NCI-H2196 treated with DMSO at 0.1 percent for 48 hours (cell line): Measurements from ENCODE around the gene PGAP2.
A peak's percentile ranks its signal among the peaks of the same experiment; 100 is the strongest.

ENCODE experiments used
- DNase-seq: peaks from one replicate; lab custom pipeline; 2025; ENCODE audit not compliant: unreplicated experiment; lab: John Stamatoyannopoulos, UW

Gene PGAP2

DNA sequence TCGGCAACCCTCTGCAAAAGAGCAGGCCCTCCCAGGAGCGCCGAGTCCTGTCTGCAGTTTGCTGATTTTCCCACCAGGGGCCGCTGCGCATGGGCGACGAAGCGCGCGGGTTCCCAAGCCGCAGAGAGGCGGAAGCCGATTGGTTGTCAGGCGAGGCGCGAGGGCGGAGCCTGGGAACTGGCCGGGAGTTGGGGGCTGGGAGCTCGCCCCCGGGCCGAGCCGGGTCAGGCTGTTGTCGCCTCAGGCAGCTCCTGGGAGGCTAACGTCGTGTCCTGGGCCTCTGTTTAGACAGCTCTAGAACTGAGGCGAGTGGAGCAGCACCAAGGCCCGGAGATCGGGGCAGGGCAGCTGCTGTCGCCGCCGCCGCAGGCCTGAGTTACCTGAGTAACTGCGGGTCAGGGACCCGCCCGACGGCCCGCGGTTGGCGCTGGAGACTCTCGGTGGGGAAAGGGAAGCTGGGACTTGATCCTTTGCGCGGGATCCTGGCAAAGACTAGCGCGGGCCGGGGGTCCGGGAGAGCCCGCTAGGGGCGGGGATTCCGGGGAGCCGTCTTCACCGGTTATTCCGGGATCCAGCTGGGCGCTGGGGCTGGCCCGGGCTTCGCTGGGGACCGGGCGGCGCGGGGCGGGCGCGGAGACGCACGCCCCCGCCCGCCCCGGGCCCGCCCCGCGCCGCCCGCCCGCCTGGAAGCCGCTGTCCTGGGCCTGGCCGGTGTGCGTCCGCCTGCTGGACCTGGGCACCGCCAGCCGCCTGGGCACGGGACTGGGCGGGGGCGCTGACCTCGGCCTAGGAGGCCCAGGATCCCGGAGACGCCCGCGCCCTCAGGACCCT, 46.8 kb downstream of the PGAP2 start, which contains the start of gene STIM1:
TSS of gene STIM1 (plus strand) at position 688 of the 831 bp plus-strand sequence. CDS start 607 bp downstream, outside the sequence.
- peak; percentile 91 for DNase-seq

DNA sequence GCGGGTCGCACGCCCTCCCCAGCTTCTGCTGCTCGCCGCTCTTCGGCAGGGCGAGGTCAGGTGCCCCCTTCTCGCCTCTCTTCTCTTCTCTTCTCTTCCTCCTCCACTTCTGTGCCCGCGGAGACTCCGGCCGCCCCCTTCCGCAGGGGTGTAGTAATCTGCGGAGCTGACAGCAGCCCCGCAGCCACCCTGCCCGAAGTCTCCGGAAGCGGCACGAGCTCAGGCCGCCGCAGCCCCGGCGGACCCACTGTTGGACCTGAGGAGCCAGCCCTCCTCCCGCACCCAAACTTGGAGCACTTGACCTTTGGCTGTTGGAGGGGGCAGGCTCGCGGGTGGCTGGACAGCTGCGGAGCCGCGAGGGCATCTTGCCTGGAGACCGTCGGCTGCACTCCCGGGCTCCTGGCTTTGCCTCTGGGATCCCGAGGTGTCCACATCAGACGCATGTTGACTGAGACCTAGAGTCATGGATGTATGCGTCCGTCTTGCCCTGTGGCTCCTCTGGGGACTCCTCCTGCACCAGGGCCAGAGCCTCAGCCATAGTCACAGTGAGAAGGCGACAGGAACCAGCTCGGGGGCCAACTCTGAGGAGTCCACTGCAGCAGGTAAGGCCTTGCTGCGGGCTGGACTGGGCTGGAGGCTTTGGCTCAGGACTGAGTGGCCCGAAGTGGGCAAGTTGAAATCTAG, 47.6 kb downstream of the PGAP2 start:
- DNase-seq, result no peak

DNA sequence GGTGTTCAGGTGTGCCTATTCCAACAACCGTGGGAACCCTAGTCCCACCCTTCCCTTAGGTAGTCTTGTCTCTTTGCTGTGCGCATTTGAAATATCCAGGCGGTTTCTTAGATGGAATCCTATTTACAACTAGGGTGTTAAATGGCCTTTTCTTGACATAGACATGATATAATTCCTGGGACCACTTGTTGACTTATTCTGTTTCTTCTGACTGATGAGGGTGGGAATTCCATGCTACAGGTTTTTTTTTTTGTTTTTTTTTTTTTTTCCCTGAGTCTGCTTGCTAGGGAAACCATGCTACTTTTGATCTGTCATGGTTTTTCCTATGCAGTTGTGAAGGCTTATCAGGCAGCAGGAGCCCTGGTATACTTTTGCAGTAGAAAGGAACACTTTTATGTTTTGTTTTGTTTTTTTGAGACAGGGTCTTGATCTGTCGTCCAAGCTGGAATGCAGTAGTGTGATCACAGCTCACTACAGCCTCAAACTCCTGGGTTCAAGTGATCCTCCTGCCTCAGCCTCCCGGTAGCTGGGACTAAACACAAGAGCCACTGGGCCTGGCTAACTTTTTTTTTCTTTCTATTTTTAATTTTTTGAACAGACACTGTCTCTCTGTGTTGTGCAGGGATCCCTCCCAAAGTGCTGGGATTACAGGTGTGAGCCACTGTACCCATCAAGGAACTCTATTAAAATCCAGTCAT, 48.6 kb downstream of the PGAP2 start:
- DNase-seq, result no peak

DNA sequence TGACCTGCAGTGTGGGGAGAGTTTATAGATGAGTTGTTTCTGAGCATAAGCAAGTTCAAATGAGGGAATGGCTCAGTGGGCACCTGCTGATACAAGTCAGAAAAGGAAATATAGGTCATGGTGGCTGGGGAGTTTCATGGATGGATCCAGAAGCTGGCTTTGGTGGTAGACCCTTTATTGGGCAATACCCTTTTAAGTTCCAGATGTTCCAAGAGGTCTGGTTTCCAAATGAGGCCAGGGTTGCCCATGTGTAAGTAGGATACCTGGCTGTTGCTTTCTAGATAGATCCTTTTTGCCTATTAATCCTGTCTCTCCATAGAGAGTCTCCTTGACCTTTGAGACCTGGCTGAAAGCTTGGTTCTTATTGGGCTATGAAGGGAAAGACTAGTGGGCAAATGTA, 49.3 kb downstream of the PGAP2 start:
- no peak for DNase-seq

DNA sequence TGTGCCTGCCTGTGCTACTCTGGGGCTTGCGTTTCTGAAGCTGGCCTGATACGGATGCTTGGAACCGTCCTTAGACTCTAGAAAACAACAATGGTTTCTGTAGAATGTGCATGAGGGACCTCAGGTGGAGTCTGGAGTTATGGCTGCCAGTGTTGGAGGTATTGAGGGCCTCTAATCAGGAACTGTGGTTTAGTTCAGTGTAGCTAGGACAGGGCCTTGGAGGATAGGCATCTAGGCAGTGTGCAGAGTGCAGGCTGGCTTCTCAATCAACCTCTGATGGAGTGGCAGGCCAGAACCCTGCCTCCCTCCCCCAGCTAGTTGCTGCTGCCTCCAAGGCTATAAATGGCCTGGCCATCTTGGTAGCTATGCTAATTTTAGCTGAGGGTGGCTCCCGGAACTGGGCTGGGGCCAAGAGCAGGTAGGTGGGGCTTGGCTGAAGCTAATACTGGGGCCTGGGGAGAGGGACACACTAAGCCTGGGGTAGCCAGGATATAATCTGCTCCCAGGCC, 51.1 kb downstream of the PGAP2 start:
- DNase-seq, result no peak

DNA sequence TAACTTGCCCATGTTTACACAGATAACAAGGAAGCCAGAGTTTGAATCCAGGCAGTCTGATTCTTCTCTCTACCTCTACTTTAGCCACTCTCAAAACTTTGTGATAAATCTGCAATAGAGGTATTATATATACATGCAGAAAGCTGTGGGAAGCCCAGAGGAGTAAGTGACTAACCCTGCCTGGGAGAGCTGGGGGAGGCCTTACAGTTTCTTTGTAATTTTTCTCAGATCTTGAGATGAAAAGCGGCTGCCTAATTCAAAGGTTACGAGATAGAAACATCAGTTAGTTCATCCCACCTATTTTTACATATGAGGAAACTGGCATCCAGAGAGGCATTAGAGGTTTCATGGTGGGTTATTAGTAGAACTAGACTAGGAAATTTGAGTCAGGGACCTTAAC, 52.0 kb downstream of the PGAP2 start:
- no peak for DNase-seq

DNA sequence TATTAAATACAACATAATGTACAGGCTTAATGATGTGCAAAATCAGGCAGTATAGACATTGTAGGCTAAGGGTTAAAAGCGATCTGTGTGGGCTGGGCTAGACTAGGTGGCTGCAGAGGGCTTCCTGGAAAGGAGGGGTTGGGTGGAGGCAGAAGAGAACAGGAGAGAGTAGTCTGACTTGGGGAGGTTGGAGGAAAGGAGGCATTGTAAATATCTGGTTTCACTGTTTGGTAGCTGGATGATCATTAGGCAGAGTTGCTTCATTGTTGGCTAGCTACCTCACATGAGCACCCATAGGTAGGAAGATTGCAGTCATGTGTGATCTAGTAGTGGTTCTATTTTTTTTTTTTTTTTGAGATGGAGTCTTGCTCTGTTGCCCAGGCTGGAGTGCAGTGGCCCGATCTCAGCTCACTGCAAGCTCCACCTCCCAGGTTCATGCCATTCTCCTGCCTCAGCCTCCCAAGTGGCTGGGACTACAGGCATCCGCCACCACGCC, 52.6 kb downstream of the PGAP2 start:
- peak; percentile 53 for DNase-seq

DNA sequence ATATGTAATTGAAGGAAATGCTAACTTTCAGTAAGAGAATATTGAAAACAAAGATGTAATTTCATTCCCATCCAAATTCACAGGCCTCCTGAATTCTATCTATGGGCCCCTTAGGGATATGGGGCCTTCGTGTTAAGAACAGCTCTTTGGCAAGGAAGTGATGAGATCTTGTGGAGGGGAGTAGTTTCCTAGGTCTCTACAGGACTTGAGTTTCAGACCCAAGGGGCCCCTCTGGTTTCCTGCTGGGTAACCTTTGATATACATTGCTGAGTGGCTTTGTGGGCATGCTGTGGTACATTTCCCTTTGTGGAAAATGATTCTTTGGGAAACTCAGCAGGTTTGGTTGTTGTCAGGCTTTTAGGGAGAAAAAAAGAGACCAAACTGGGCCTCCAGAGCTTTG, 53.3 kb downstream of the PGAP2 start:
- no peak for DNase-seq

DNA sequence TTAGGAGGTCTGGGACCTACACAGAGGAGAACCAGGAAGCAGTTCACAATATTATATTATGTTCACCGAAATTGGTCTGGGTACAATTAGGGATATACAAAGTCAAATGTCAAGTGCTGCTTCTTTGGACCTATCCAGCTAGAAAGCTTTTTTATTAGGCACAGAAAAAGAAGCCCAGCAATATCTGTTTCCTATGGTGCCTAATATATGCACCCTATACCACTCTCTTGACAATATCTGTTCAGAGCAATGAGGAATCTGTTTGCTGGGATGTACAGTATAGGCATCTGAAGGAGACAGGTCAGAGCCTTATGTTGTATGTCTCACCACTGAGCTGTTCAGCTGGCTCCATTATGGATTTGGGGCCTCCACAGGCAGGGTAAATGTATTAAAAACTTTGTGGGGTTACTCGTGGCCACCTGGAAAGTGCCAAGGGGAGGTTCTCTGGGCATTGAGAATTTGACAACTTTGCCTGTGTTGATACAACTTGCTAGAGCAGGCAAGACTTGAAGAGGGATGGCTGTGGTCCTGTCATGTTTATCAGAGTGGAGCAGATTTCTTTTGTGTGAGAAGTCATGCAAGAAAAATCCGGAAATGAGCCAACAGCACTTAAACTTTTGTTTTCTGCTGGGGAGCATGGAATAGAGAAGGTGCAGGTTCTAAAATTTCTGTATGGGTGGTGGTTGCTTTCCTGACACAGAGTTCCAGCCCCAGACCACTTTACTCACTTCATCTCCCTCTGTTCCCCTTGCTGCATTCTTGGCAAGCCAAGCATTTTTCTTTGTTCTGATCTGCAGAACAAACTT, 57.2 kb downstream of the PGAP2 start:
- no peak for DNase-seq

DNA sequence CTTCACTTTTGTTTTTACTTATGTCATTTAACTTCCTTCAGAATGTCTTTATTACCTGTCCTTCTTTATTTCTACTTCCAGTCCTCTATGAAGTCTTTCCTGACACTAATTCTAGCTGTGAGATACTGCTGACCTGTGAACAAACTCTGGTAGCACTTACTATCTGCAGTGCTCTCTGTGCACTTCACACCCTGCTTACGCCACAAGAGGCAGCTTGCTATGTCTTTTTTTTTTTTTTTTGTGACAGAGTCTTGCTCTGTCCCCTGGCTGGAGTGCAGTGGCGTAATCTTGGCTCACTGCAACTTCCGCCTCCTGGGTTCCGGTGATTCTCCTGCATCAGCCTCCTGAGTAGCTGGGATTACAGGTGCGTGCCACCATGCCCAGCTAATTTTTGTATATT, 57.8 kb downstream of the PGAP2 start:
- no peak for DNase-seq

DNA sequence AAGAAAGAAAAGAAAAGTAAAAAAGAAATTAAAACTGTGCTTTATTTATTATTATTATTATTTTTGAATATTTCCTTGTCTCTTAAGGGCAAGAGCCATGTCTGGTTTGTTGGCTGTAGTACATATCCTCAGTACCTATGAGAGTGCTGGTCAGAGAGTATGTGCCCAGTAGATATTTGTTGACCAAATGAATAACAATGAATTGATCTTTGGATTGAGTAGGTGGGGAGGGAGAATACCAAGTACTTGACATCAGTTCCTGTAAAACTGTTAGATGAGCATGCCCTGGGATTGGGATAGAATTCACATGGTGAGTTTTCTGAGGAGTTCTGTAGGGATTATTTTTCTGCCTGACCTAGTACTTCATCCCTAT, 58.5 kb downstream of the PGAP2 start:
- DNase-seq, result no peak

DNA sequence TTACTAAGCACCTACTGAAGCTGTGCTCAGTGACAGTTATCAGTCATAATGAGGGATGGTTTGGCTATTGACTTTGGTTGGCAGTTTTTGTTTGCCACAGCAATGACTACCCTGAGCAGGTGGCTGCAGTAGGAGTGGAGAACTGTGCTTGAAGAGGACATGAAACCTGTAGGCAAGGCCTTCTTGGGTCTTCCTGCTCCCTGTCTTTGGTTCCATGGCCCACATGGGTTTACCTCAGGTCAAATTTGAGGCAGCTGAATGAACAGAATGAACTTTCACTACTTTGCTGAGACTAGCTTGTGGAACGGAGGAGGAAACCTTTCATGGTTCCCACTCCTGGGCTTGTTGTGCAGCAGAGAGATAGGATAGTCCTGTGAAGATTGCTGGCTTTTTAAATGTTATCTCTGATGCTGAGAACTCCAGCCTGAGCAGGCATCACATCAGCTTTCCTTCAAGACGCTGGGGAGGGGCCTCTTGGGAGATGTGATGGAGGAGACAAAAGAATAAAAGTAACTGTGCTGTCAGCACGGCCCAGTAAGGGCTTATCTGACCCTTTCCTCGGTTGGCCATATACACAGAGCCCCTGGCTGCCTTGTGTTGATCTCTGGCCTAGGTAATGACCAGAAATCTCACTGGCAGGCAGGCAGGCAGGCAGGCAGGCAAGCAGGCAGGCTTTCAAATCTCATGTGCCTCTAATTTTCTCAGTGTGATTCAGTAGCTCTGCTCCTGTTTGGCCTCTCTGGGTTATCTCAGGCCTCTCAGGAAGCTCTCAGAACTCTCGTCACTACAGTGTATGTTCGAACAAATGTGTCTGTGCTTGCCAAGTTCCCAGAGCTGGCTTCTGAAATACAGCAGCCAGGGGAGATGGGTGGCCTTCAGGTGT, 59.1 kb downstream of the PGAP2 start:
- DNase-seq, result no peak

DNA sequence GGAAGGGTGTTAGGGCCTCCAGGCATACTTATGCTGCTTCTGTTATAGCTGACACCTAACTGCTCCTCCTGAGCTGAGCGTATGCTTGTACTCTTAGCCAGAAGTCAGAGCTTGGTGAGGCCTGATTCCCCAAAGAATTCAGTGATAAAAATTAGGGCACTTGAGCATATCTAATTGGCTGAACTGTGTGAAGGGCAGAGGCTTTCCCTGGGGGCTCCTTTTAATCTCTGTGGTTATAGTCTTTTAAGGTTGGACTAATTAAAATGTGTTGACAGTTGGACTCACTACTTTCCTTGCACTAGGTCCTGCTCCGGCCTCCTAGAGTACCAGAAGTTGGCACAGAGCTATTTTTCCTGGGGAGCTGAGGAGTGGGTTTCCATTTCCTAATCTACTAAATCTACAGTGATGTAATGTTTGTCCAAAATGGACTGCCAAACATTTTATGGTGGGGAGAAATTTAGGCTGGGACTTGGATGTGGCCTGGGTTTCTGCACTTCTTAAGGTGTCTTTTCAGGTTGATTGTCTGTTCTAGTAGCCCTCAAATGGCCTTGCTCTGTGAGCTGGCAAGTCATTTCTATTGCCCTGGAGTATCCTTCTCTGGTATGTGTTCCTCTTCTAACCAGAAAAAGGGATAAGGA, 65.5 kb downstream of the PGAP2 start:
- DNase-seq, result no peak
